GM12801 (cell line): ENCODE results near the gene ZNF134.

Experiments
- TF ChIP-seq, protein P1 (sequence below): IDR thresholded peaks from one replicate; pipeline ENCODE4 v1.5.1; 2011; ENCODE audit warnings: control low read depth; ENCODE audit not compliant: insufficient read length; ENCODE audit errors: extremely low read depth

Gene ZNF134

DNA sequence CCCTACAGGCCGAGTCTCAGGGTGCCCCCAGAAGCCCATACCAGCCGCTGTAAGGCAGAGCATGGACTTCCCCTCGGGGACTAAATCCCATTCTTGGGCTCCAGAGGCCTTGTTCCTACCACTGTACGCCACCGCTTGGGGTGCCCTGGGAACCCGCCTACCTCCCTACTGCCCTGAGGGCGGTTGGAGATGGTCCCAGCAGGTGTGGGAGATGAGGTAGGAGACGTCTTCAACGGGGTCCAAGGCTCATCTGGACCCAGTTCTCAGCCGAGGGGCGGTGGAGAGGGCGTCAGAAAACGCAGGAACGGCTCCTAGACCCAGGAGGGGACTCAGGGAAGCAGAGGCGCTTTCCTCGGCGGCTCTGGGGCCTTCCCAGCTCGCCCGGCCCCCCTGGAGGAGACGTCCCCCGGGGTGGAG is 30.9 kb upstream of the ZNF134 start:
- TF ChIP-seq, protein P1, sequence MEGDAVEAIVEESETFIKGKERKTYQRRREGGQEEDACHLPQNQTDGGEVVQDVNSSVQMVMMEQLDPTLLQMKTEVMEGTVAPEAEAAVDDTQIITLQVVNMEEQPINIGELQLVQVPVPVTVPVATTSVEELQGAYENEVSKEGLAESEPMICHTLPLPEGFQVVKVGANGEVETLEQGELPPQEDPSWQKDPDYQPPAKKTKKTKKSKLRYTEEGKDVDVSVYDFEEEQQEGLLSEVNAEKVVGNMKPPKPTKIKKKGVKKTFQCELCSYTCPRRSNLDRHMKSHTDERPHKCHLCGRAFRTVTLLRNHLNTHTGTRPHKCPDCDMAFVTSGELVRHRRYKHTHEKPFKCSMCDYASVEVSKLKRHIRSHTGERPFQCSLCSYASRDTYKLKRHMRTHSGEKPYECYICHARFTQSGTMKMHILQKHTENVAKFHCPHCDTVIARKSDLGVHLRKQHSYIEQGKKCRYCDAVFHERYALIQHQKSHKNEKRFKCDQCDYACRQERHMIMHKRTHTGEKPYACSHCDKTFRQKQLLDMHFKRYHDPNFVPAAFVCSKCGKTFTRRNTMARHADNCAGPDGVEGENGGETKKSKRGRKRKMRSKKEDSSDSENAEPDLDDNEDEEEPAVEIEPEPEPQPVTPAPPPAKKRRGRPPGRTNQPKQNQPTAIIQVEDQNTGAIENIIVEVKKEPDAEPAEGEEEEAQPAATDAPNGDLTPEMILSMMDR, result no peak

DNA sequence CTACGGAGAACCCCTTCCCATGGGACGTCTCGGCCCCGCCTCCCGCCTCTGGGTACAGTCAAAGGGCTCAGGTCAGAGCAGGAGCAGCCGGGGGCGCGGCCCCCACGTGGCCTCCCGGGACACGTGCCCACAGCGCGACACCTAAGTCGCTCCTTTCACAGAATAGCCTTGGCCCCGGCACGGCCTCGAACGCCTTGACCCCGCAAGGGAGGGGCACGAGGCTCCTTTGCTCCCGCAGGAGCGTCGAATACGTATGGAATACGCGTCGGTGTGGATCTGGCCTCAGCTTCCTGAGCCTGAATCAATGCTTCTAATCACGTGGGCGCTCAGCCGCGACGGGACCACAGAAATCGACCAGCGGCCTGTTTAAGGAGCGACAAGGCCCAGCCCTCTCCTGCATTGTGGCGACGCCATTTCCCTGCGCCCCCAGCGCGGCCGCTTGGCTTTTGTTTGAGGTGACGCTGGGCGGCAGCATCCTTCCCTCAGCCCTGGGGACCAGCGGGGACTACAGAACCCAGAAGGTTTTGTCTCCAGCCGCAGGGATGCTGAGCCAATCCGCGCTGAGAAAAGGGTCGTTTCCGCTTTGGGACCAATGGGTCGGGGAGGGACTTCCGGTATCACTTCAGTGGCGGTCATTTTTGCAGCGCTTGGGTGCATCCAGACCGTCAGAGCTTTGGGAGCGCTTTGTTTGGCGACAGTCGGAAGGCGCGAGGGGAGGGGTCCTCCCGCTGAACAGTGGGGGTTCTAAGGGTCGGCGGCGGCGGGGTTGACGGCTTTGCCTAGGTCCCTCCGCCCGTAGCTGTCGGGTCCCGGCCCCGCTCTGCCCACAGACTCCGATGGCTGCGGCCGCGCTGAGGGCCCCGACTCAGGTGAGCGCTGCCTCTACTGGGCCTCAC is 30.3 kb upstream of the ZNF134 start, which contains the start of gene ZIK1:
ZIK1 (plus strand) TSS at position 625 of the 896 bp plus-strand sequence; CDS start at position 837, 212 bp downstream.
- TF ChIP-seq, protein P1, result no peak

DNA sequence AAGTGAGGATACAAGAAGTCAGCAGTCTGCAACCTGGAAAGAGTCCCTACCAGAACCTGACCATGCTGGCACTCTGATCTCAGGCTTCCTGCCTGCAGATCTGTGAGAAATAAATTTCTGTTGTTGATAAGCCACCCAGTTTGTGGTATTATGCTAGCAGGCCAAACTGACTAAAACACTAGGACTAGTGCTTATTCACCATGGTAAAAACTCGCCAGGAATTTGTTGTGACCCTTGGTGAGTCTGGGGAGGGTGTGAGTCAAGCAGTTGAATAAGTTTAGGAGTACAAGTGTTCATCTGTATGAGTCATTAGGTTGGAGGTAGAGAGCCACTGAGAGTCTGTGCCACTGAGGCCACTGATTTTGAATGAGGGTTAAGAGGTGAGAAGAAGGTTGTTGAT is 26.5 kb upstream of the ZNF134 start:
- TF ChIP-seq, protein P1, result no peak

DNA sequence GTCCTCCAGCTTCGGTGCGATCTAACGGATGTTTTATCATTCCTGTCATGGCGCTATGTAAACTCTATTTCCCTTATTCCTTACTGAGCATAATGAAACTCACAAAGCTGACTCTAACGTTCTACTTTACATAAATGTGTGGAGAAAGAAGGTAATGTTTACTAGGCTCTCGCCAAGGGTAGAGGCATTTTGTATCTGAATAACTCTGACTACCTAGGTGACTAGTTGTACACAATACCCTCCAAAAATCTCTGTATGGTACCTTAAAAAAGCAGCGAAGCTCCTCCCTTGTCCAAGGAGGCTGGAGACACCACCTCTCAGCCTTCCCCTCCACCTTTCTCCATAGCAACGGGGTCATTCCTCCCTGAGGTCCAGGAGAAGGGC is 14.7 kb upstream of the ZNF134 start:
- TF ChIP-seq, protein P1, result no peak

DNA sequence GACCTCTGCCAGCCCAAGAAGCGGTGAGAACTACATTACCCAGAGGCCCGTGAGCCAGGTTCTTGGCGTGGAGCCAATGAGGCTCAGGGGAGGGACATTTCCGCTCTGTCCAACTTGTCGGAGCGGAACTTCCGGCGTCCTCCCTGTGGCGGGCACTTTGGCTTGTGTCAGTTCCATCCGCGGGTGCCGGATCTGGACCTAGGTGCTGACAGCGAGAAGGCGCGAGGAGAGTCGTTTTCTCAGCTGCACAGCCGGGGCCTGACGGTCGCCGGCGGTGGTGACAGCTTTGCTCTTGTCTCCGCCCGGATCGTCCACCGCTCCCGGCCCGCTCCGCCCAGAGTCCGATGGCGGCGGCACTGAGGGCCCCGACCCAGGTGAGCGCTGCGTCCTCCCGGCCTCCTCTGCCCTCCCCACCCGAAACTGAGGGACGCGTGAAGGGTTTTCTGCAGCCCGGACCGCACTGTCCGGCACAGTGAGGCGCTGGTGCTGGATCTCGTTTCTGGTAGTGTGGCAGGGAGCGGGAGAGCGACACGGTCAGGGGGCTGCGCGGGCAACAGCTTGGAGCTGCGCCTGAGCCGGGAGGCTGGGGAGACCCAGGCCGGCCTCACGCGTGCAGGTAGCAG is 14.2 kb upstream of the ZNF134 start, which contains the start of gene ZNF530:
ZNF530 (plus strand) TSS at position 125 of the 623 bp plus-strand sequence. CDS start 4,461 bp downstream, outside the sequence.
- TF ChIP-seq, protein P1, result no peak

DNA sequence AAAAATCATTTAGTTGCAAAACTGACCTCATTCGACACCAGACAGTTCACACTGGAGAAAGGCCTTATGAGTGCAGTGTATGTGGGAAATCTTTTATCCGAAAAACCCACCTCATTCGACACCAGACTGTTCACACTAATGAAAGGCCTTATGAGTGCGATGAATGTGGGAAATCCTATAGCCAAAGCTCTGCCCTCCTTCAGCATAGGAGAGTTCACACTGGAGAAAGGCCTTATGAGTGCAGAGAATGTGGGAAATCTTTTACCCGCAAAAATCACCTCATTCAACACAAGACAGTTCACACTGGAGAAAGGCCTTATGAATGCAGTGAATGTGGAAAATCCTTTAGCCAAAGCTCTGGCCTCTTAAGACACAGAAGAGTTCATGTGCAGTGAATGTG is 7.1 kb upstream of the ZNF134 start:
- TF ChIP-seq, protein P1, result no peak

GRCh38 chr19:57611113-57611512 is 2.9 kb upstream of the ZNF134 start:
- TF ChIP-seq, protein P1, result no peak
